Stimulated activated CD8-positive, alpha-beta memory T cell treated with anti-CD3 and anti-CD28 coated beads, Interleukin-7, amount 100 ng/mL, for 24 hours (primary cell): ENCODE results near the gene CTTNBP2.

Experiments
- DNase-seq: peaks from one replicate; pipeline ENCODE4 v3.0.0-alpha.2; 2020; ENCODE audit warnings: low read depth

The CTTNBP2 gene

DNA sequence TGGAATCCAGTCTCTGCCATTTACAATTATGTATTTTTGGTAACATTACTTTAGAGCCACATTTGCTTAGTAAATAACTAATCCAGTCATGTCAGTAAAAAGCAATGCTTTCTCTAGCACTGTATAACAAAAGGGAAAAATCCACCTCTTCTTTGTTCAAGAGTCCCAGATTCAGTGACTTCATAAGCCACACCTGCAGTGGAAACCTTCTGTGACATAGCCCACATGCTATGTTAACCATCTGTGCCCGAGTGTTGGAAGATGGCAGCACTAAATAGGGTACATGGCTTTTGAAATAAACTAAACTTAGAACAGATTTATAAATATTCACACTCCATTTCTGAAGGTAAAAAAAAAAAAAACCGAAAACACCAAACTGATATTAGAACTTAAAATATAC, 83.0 kb downstream of the CTTNBP2 start:
- no peak for DNase-seq

DNA sequence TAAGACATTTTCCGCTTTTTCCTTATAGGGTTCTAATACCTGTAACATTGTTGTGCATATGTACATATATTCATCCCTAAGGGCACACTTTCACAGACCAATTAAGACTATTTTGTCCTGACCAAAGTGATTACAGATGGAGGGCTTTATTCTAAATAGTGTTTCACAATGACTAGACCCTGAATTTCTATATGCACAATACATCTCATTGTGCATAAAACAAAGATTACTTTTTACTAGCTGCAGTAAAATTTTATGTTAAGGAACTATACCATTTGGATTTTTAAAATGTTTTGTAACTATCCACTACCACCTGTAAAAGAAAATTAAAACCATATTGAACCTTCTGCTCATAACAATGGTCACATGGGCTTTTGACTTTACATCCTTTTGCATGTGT, 87.8 kb downstream of the CTTNBP2 start:
- no peak for DNase-seq

DNA sequence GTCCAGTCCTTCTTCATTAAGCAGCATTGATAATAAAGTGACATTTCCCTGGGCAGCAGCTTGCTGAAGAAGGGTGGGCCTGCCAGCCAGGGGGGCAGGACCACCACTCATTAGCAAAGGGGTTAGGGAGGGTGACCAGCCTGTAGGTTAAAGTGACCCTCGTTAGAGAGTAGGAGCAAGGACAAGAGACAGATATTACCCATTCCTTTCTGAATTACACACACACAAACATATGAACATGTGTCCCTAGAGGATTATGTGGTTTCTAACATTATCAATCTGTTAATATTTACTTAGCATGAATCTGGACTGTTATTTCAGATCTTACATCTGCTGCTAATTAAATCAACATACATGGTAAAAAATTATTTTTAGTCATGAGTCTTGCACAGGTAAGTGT, 88.9 kb downstream of the CTTNBP2 start:
- no peak for DNase-seq

DNA sequence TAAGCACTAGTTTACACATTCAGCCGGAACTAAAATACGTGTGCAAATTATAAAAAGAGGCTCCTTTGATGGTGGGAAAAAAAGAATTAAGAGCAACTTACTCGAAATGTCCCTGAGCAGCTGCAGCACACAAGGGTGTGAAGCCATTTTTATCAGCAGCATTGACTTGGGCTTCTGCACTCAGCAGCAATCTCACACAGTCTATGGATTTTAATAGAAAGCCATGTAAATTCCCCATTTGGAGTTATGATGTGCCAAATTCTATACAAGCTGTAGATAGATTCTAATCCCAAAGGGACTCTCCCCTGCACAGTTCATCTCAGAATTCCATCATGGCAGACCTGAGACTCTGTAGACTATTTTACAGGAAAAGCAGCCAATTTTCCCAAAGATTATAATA, 90.5 kb downstream of the CTTNBP2 start:
- DNase-seq, result no peak

DNA sequence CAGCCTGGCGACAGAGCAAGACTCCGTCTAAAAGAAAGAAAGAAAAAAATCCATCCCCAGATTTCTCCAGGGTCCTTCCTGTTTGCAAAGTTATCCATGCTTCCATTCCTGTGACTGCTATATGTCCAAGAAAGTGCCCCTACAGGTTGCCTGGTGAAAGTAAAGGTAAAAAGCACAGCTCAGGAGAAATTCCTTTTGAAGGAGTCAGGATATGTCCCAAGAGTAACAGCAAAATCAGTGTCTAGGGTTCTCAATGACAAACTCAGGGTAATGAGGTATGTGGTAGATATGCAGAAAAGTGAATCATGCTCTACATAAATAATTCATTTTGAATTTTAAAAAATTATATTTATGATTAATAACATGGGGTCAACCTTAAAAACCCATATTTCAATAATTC, 91.5 kb downstream of the CTTNBP2 start:
- DNase-seq, result no peak

DNA sequence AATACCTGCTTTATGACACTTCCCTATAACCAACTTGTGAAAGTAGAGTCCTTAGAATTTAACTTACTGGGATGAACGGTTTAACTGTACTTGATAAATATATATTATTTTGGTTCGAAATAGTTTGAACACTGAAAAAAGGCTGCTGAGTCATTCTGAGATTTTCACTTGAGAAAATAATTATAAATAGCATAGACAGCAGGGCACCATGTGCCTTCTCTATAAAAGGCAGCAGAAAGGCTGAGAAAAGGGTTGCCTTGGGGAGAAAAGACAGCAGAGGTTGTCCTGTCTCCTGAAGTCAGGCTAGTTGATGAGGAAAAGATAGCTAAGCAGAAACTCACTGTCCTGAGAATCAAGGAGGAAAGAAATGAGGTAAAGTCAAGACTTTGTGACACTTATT, 92.4 kb downstream of the CTTNBP2 start:
- no peak for DNase-seq

DNA sequence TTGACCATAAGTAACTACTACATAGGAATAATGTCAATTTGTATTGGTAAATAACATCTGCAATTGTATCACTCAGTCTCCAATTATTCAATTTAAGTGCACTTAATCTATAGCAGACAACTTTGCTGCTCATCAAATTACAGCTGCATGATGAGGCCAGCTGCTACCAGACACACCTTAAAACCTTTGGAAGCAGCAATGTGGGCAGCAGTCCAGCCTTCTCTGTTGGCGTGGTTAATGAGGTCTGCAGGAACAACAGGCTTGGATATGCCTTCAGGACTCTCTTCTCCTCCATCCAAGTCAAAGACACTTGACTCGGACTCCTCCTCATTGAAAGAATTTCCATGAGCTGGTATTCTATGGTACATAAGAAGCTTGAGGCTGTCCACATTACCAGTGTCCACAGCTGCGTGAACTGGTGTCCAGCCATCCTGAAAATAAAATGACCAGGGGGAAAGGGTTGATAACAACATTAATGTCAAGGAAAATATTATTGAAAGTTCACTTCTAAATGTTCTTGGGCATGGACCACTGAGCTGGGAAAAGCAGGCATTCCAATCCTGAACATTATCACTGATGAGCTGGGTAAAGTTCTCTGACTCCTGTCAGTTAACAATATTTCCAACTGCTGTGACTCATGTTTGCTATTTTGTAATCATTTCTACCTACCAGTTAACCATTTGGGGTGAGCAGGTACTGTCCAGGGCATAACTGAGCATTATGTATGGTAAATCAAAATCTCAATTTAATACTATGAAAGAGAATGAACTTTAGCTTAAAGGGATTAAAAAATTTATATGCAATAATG, 95.7 kb downstream of the CTTNBP2 start:
- no peak for DNase-seq

DNA sequence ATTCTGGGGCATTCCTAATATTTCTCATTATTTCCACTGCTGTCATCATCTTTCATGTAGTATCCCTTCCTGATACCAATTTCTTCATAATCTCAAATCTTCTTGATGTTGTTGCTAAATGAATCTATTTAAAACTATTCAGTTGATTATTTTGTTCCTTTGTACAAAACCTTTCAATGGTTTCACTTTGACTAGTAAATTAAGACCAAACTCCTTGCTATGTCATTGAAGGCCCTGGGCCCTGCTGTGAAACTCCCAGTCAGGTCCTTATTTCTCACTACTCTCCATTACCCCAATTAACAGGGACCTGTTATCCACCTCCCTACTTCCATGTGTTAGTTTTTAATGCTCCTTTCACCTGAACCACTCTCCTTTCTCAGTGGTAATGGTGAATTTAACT, 97.0 kb downstream of the CTTNBP2 start:
- DNase-seq, result no peak

DNA sequence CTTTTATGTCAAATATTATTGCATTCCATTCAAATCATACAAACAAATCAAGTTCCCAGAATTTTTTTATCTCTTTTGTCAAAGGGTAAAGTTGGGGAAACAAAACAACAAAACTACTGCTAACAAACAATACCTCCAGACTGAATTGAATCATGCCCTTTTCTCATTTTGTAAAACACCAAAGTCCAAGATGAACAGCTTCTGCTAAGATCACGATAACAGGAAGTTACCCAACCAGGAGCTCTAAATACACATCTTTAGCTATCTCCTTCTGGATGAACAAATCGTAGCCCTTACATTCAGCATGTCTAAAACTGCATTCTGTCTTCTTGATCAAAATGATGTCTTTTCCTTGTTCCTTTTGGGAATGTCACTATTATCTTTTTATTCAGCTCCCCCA, 97.4 kb downstream of the CTTNBP2 start:
- no peak for DNase-seq

DNA sequence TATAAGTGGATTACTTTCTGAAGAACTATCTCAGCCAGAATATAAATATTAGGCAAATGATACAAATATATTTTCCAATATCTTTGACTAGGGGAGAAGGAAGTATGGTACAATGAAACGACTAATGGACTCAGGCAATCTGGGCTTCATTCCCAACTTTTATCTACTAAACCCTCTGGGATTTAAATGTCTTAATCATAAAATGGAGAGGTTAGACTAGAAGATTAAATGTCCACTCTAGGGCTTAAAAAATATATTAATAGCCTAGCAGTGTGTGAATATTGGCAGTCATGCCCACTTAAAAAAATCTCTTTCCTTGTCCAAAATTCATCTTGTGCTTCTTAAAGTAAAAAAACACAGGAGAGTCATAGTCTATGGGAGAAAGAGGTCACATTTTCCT, 98.3 kb downstream of the CTTNBP2 start:
- no peak for DNase-seq

DNA sequence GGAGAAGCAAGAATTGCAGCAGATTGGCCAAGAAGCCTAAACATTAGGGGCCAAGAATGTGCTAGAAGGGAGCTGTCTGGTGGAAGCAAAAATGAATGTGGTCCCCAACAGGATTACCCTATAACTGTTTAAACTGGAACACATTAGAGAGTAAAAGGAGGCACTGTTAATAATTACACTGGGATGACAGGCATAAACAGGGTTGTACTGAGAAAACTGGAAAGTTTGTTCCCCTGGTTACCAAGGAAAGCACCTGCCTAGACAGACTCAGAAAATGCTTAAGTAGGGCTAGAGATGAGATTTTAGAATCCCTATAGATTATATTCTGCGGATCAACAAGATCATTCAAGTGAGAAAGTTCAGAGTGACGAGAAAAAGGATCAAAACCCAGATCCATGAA, 100.8 kb downstream of the CTTNBP2 start:
- no peak for DNase-seq

DNA sequence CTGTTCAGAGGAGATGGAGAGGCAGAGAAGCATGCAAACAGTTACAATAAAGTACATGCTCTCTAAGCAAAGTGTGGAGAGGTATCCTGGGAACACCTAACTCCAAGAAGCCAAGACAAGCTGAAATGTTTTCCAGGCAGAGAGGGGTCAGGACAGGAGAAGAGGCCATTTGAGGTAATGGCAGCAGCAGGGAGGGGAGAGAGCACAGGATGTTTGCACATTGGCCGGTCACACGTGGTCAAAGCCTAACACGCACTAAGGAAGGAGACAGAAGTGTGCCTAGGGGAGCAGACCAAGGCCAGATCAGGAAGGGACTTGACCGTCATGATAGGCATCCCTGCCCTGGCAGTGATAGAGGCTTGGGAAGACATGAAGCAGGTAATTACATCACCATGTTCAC, 101.5 kb downstream of the CTTNBP2 start:
- DNase-seq, result no peak

DNA sequence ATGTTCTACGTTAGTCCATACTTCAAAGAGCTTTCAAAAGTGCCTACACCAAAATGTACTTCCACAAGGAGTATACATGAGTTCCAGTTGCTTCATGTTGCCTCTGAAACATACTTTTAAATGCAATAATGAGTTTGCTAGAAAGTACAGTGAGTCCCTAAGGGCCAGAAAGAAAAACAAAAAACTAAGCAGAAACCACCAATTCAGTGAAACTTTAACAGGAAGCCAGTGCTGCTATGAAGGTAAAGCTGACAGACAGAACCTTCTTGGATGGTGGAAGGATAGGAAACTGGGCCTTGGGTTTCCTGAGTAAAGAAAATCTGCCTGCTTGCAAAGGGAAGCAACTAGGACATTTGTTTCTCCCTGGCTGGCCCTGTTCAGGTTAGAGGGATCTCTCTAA, 104.2 kb downstream of the CTTNBP2 start:
- DNase-seq, result no peak

DNA sequence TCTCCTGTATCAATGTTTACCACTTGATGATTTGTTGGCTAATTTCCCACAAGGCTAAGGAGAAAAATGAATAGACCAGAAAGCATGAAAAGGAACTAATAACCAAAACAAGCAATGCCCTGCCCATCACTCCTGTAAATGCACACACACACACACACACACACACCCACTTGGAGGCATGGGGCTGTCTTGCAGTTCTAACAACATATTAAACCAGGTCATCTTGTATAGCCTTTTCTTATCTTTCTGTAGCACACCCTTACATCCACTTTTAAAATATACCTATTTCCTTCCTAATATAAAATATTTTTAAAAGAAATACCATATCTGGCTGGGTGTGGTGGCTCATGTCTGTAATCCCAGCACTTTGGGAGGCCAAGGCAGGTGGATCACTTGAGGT, 105.3 kb downstream of the CTTNBP2 start:
- no peak for DNase-seq

DNA sequence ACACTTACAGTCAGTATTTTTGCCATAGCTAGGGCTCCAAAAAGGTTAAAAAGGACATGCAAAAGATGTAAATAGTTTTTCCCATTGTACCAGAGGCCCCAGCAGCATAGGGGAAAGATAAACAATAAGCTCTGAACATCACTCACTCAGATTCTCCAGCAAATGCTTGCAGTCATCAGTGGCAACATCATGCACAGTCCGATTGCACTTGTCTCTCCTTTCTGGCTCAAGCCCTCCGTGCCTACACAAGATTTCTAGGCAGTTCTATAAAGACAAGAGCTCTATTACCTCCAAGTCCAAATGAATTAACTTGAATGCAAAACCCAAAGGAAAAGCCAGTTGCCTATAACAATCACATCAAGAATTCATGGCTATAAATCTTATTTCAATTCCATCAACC, 106.3 kb downstream of the CTTNBP2 start:
- no peak for DNase-seq

DNA sequence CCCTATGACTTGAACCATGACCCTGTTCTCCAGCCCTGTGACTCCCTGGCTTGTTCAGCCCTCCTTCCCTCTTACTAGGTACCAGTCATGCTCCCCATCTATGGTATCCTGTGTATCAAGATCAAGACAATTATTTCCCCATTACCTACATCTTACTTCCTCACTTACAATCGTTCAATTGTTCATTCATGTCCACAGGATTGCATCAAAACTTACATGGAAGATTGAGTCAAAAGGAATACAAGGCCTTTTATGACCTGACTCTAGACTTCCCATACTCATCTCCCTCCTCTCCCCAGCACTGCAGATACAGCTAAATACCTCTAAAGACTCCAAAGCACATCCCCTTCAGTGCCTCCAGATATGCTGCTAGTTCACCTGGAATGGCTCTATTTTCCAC, 109.2 kb downstream of the CTTNBP2 start:
- no peak for DNase-seq

DNA sequence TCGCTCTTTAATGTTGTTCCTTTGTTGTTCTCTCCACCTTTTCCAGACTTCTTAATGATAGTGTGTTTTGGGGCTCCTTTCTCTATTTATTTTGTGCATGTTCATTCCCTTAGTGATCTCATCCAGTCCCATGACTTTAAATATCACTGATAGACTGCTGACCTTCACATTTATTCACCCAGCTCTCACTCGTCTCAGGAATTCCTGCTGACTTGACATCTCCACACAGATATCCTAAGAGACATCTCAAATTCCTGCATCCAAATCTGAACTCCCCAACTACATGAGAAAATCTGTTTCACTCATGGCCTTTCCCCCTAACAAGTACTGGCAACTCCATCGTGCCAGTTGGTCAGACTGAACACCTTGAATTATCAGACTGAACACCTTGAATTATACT, 111.2 kb downstream of the CTTNBP2 start:
- DNase-seq, result no peak

DNA sequence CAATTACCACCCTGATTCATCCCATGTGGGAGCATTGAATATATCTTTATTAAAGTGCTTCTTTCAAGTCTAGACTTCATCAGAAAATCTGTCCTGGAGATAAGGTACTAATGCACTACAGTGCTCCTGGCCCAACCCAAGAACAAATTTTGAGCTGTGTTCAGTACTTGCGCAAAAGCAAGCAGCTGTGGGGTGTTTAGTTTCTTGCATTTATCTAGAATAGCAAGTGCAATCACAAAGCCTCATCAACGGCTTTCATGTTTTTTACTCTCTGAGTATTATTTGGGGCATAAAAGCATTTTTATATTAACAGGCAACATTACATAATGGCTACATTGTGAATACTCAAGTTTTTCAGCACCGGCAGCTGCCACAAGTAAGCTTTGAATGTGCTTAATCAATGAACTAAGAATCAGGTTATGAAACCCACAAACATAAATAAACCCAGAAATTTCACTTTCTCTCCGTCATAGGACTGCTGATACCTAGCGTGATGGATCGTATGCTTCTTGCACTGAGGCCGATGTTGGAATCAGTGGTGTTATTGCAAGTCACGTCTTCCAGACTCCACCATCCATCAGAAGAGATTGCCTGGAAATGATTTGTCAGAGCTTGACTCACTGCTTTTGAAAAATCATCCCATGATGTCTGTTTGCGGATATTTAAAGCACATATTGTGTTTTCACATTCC, 113.1 kb downstream of the CTTNBP2 start:
- DNase-seq, result no peak

DNA sequence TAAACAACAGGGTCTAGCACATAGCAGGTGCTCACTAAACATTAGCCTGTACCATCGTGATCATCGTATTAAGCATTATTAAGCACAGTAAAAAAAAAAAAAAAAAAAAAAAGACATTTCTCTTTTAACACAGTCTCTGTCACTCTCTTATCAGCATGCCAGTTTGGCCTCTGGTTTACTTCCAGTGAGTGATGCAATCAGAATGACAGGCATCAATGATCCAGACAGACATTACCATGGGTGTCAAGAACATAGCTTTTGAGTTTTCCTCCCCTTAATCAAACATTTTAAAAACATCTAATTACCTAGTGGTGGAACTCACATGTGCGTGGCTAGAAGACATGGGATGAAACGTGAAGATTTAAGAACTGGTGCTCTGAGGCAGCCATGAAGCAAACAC, 115.8 kb downstream of the CTTNBP2 start:
- no peak for DNase-seq

DNA sequence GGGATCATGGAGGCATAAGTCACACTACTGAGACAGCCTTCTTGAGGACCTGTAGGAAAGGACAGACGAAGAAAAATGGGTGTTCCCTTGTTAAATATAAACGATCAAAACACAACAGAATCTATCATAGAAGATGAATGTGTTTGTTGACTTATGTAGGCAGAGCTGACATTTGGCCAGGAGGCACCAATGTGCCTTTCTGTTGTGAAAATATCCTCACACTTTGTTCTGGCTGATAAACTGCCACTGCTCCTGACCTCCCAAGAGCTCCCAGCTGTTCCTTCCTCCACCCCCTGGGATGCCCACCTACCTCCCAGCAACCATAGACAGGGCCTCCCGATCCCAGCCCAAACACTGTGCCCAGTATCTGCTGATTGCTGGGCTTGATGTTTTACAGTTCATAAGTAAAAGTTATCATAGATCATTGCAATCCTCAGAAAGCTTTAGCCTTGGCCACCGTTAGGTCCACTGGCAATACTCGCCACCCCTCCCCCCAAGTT, 116.6 kb downstream of the CTTNBP2 start:
- DNase-seq, result no peak

DNA sequence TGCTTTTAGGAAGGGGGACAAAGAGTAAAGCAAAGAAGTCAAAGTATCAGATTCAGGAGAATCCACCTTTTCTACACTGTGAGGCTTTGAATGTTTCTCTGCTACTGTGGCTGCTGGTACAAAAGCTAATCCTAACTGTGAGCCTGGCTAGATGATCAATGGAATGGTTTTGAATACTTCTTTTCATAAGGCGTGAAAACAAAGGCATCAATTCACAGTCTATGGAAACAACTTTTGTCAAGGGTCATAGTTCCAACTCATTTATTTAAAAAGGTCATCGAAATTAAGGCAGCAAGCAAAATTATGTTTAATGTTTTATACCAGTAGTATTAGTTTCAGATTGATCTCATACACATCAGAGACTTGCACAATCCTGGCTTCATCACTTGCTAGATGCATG, 118.1 kb downstream of the CTTNBP2 start:
- DNase-seq, result no peak

DNA sequence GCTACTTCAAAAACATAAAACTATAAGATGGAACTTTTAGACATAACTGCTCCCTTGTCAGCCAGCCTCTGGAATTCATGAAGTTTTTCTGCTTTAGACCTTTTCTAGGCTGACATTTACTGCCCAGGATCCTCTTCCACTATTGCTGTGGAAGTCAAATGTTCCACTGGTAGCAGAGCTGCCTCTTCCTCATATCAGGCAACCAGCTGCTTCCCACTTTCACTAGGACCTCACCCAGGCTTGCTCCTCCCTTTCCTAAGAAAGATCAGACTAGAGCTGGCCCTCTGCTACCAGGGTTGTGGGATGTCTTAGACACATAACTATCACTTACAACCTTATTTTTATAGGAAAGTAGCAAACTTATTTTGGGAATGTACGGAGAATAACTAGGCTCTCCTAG, 121.5 kb downstream of the CTTNBP2 start:
- no peak for DNase-seq
